ENCODE measurements around the gene MYOF.
"Not testable (repeated sequence)": the region's sequence is repeated elsewhere in the genome, so short reads cannot be mapped to it uniquely, and the experiment has no call there.

Gene MYOF

DNA sequence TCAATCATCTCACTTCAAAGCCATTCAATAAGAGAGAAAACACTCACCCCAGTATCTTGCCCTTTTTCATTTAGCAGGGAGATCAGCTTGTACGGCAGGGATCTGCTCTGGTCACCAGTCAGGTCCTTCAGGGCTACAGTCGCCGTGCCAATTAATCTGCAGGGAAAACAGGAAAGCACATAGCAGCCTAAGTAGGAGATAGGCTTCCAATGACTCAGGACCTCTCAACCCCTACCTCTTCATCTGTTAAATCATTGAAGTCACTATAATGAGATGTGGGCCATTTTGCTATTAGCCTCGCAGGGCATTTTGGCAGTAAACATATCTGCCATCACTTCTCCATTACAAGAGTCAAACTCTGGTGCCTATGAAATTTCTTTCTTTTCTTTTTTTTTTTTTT, 50.8 kb downstream of the MYOF start:
- DNase-seq (ENCODE audit: low read depth in 1 of 2, low spot score in 1 of 2), result no peak

DNA sequence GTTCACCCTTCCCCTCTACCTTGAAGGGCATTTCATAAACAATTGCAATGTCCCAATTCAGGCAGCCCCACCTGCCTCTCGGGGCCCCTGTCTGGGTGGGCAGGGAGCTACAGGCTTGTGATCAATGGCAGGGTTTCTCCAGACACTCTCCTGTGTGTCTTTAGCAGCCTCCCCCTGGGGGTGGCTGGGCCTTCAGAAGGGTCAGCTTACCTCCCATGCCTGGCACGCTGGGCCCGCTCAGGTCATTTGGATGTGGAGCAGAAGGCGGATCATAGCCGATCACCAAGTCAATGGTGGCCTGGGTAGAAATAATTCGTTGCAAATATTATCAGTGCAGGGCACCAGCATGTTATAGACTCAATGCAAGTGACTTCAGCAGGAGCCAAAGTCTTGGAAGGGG, 56.3 kb downstream of the MYOF start:
- no peak for DNase-seq (ENCODE audit: low read depth in 1 of 2, low spot score in 1 of 2)

DNA sequence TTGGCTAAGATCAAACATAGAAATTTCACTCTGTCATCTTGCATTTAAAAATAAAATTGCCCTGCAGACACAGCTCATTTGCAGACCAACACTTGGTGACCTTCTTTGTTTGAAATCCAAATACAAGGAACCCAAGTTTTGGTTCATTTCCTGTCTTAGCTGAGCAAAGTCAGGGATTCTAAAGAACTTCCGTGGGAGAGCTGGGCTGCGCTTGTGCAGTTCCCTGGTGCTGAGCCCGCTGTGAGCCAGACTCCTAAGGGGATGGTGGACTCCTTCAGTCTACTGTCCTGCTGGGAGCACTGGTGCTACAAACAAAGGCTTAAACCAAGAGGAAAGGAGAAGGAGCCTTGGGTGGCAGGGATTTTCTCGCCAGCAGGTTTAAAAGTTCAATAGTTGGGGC, 60.0 kb downstream of the MYOF start:
- no peak for DNase-seq (ENCODE audit: low read depth in 1 of 2, low spot score in 1 of 2)

DNA sequence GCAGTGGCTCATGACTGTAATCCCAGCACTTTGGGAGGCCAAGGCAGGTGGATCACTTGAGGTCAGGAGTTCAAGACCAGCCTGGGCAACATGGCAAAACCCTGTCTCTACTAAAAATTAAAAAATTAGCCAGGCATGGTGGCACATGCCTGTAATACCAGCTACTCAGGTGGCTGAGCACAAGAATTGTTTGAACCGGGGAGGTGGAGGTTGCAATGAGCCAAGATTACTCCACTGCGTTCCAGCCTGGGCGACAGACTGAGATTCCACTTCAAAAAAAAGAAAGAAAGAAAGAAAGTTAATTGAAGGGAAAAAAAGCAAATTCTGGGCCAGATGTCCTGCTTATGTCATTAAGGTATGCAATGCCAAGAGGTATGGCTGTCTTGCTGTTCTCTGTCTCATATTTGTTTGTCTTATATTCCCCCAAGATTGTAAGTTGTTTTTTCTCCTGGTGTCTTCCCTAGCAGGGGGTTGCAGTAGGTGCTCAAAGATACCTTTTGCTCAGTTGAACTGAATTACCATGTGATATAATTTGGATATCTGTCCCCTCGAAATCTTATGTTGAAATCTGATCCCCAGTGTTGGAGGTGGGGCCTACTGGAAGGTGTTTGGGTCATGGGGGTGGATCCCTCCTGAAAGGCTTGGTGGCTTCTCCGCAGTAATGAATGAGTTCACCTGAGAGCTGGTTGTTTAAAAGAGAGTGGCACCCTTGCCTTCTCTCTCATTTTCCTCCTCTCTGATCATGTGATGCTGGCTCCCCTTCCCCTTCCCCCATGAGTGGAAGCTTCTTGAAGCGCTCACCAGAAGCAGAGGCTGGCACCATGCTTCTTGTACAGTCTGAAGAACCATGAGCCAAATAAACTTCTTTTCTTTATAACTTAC, 60.9 kb downstream of the MYOF start:
- no peak for DNase-seq (ENCODE audit: low read depth in 1 of 2, low spot score in 1 of 2)

DNA sequence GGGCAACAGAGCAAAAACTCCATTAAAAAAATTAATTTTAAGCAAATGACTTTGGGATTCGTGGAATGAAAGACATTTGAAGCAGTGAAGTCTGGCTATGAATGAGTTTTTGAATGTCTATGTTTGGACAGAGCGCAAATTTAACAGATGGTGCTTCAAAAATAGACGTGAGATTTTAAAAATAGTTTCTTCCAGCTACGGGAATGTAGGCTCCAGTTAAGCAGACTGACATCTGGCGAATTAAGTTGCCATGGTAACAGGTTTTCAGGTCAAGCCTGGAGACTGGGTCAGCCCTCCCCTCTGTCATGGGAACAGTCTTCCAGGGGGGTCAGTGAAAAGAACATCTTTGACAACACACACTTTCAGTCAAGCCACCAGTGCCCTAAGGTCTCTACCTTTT, 62.0 kb downstream of the MYOF start:
- no peak for DNase-seq (ENCODE audit: low read depth in 1 of 2, low spot score in 1 of 2)

DNA sequence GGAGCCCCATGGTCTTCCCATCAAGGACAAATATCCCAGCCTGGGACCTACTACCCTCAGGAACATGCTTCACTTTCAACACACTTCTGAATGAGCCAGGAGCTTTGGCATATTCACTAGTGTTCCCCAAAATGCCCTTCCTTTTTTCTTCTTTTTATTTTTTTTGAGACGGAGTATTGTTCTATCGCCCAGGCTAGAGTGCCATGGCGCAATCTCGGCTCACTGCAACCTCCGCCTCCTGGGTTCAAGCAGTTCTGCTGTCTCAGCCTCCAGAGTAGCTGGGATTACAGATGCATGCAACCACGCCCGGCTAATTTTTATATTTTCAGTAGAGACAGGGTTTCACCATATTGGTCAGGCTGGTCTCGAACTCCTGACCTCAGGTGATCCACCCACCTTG, 63.1 kb downstream of the MYOF start:
- DNase-seq (ENCODE audit: low read depth in 1 of 2, low spot score in 1 of 2), result not testable (repeated sequence)

DNA sequence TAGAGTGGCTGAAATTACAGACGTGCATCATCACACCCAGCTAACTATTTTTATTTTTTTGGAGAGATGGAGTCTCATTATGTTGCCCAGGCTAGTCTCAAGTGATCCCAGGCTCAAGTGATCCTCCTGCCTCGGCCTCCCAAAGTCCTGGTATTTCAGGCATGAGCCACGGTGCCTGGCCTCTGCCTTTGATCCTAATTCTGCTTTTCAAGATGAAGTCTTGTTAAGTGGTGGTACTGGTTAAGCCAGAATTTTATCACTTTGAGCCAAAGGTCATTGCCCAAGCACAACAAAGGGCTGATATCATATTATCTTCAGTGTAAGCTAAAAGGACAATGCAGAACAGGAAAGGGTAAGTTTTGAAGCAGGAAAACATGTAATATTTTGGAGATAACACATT, 64.2 kb downstream of the MYOF start:
- no peak for DNase-seq (ENCODE audit: low read depth in 1 of 2, low spot score in 1 of 2)

DNA sequence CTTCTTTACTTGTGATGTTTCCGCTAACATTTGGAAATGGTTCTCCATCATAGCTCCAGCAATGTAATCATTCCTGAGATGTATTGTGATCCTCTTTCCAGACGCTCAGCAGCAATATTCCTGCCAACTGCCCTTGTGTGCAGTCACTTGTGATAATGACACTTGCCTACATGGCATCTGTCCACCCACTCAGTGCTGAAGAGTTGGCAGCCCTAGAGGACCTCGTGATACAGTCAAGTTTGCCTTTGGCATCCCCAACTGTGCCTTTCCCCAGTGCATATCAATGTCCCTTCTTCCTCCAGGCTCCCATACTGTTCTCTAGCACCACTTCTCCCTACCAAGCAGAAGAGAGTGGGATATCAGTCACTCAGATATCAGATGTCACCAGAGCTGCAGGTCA, 64.9 kb downstream of the MYOF start:
- DNase-seq (ENCODE audit: low read depth in 1 of 2, low spot score in 1 of 2), result no peak

DNA sequence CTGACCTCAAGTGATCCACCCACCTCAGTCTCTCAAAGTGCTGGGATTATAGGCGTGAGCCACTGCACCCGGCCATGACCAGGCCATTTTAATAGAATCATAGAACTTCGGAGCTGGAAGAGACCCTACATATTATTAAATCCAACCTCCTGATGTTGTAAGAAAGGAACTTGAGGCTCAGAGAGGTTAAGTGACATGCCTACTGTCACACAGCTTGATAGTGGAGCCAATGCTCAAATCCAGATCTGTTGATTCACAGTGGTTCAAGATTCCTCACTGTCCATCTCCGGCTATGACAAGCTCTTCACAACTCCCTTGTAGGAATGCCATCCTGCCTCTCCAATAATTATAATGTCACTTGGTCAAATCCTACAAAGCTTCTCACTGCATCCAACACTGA, 65.3 kb downstream of the MYOF start:
- DNase-seq (ENCODE audit: low read depth in 1 of 2, low spot score in 1 of 2), result no peak

DNA sequence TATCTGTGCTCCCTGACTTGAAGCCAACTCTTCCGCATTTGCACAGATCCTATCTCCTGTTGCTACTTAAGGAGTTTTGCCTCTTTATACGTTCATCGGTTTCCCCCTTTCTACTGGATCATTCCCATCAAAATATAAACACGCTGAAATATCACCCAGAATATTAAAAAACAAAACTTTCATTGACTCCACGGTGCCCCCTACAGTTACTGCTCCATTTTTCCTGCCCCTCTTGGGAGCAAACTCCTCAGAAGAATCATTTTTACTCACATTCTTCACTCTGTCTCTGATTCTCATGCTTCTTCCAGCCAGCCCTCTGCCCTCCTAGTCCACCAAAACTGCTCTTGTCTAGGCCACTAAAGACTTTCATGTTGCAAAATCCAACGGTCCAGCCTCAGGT, 66.4 kb downstream of the MYOF start:
- no peak for DNase-seq (ENCODE audit: low read depth in 1 of 2, low spot score in 1 of 2)

DNA sequence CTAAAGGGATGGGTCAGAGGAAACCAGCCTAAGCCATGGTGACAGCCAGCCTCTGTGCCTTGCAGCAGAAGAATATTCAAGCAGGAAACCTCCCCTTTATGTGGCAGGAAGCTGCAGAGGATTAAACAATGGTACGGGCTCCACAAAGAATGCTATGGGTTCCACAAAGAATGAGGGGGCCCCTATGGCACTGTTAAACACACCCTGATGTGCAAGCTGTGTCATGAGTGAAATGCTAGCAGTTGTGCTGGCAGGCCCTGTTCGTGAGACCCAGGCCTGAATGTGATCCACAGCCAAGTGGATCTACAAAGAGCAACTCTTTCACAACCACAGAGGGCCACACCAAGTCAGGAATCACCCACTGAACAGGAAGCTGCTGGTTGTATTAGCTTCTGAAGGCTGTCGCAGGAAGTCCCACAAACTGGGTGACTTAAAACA, 68.9 kb downstream of the MYOF start:
- DNase-seq (ENCODE audit: low read depth in 1 of 2, low spot score in 1 of 2), result peak in 1 of 2 donors; percentile 8

DNA sequence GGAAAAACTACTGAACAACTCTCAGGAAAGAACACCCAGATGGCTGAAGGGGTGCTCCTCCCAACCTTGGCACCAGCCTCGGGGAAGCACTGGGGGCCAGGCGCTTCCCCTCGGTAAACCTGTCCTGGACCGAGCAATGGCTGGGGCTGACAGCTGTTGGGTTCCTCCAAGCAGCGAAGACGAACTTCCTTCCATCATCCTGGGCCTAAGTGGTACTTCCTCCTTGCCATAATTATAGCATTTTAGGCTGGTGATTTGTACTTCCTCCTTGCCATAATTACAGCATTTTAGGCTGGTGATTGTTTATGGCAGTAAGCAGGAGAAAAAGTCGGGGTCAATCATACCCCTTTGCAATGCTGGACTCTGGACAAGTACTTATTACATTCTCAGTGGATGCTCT, 69.3 kb downstream of the MYOF start:
- no peak for DNase-seq (ENCODE audit: low read depth in 1 of 2, low spot score in 1 of 2)

DNA sequence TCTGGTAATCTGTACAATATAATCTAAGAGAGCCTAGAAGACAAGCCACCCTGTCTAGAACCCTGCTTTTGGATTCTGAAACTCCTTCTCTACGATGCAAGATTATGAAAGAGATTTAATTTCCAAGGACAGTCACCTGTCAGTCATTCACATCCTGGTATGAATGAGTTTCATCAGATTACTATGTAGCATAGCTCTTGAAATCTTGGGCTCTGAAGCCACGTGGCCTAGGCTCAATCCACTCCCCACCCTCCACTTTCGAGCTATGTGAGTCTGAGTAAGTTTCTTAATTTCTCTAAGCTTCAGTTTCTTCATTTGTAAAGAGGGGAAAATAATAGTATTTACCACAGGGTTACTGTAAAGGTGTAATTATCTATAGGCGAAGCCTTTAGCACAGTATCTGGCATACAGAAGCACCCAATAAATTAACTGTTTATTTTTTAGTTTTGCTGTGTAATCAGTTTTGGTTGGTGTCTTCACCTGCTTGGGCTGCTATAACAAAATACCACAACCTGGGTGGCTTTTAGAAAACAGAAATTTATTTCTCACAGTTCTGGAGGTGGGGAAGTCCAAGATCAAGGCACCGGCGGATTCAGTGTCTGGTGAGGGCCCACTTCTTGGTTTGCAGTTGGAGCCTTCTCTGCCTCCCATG, 71.3 kb downstream of the MYOF start:
- no peak for DNase-seq (ENCODE audit: low read depth in 1 of 2, low spot score in 1 of 2)

DNA sequence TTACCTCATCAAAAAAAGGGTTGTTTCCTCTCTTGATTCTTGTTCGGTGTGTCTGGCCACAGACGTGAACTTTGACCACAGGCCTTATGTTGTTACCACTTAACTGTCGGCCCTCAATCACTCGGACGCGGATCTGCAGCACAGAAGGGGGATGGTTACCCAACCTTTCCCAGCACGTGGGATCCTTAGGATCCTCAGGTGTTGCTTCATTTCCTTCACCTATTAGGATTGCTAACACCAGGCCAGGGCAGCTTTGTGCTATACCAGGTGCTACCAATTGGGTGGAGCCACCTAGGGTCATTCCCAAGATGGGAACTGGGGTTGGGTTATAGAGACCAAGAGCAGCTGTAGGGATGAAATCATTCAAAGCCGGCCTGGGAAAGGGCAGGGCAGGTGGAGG, 73.4 kb downstream of the MYOF start:
- DNase-seq (ENCODE audit: low read depth in 1 of 2, low spot score in 1 of 2), result no peak

DNA sequence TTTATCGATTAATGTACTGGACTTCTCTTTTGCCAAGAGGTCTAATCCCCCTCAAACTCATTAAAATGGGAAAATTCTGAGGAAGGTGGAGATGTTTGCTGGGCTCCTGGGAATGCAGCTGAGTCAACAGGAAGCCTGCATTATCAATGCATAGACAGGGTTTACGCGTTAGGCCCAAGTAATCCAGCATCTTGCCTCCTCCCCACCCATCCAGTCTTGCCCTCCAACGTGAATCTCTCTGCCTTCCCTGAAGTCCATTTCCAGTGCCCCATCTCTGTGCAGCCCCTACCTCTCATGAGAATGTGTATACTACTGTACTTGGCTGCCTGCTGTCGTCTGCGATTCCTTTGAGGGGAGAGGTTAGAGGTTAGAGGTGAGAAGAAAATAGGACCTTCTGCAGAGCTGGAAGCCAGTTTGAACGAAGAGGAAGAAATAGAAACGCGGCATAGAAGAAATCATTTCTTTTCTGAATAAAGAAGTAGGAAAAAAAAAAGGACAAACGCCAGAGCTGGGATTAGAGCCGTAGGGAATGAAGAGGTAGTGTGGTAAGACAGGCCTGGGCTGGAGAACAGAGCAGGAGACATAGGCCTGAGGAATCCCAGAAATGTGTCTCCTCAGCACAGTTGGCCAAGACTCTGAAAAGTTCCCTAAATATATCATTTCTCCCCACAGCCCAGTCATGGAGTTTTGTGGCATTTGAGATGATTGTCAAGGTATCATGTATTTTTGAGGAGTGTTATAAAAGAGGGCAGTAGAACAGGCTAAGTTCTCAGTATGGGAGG, 75.6 kb downstream of the MYOF start:
- no peak for DNase-seq (ENCODE audit: low read depth in 1 of 2, low spot score in 1 of 2)

DNA sequence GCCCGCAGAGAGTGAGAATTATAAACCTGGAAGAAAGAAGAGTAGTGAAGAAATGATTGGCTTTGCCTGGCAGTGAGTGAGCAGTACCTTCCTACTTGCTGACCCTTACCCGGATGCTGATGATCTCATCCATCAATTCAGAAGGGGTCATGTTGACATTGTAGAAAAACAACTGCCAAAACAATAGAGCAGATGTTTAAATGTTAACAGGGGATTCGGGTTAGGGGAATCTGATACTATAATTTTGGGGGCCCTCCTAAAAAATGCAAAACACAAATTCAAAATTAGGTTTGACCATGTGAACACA, 78.1 kb downstream of the MYOF start:
- no peak for DNase-seq (ENCODE audit: low read depth in 1 of 2, low spot score in 1 of 2)

DNA sequence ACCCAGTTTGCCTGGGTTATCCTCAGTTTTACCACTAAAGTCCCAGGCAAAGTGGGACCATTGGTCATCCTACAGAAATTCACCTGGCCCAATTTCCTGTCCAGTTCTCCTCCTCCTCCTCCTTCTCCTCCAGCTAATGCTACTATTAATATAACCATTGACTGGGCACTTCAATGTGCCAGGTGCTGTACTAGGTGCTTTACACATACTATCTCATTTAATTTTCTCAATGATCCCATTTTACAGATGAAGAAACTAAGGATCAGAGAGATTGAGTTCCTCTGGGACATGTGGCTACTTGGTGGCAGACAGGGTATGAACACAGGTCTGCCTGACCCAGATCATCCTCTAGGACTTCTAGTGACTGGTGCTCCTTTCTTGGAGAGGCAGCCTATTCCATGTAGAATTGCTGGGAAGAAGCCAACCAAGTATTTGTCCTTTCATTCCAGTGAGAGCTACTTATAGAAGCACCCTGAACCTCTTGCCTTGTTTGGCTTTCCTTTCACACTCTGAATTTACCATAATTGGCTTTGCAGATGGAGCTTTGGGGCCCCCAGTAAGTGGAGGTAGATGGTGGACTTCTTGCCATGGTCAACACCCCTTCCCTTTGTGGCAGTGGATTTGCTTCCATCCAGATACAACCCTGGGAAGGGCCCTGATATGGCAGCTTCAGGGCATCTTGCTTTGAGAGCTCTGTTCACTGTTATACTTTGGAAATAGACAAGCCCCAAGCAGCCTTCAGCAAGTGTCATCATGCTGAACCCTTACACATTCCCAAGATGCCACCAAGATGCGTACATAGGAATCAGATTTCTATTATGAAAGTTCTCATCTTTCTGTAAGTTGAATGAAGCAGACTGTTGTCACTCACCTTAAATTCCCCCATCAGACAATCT, 78.7 kb downstream of the MYOF start:
- no peak for DNase-seq (ENCODE audit: low read depth in 1 of 2, low spot score in 1 of 2)

DNA sequence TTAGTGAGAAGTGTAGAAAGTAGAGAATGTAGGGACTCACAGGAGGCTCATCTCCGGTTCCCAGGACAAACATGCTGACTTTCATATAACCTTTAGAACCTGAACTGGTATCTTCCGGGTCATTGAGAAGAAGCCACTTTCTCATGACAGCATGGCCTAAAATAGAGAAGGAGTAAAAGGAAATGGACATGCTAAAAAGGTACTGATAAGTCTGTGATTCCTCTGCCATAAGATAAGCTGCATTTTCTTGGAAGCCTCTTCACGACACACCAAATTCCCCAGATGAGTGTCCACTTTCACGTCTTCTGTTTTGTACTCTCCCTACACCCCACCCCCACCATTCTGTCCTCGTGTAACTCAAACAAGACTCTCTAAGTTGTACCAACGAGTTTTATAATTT, 79.9 kb downstream of the MYOF start:
- DNase-seq (ENCODE audit: low read depth in 1 of 2, low spot score in 1 of 2), result no peak

DNA sequence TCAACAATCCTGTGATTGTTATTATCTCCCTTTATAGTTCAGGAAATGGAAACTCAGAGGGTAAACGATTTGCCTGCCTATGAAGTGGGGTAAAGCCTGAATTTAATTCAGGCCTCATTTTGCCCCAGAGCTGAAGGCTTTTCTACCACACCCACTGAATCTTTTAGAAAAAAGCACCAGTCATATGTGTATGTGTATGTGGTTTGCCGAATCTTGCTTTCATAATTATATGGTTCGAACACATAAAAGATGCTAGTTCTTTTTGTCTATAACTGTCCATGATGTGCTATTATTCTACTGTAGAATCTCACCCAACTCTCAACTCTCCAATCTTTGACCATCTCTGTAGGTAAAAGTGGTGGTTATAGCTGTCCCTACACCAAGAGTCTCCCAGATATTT, 83.6 kb downstream of the MYOF start:
- DNase-seq (ENCODE audit: low read depth in 1 of 2, low spot score in 1 of 2), result no peak

DNA sequence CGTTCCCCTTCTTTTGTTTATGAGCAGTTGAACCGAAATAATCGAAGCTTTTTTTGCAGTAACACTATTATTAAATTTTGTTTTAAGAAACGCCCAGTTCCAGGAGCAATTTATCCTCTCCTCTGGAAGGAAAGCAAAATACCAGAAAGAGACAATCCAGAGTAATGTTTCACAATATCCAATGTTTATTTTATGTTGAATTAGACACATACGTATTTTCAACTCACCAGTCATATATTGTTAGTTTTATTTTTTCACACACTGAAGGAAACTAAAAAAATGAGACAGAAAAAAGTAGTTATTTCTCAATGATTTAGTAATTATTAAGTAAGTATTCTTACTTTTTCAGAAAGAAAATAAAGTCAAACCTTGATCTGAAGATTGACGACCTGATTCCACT, 85.1 kb downstream of the MYOF start:
- no peak for DNase-seq (ENCODE audit: low read depth in 1 of 2, low spot score in 1 of 2)

DNA sequence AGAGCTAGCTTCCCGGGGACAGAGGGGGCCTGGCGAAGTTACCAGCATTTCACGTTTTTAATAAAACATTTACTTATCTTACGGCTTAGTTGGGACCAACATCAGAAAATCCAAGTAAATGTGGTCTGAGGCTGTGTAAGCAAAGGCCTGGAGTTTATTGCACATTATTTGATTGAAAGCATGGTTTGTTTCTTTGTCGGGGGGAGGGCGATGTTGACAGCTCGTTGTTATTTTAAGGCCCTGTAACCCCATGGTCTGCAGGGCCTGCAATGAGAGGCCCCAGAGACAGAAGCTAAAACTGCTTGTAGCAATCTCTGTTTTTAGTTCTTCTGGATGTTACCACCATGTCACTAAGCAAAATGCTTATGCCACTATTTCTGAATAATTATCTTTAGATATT, 88.9 kb downstream of the MYOF start:
- no peak for DNase-seq (ENCODE audit: low read depth in 1 of 2, low spot score in 1 of 2)
